Fibroblast of pulmonary artery (primary cell): Measurements from ENCODE around the gene PTGDR2.

Experiments
- DNase-seq: peaks from one replicate; pipeline ENCODE4 v3.0.0-alpha.2; 2010; ENCODE audit warnings: low read depth
- H3K4me3 ChIP-seq: replicated peaks from 2 replicates; pipeline ENCODE4 v1.5.1; 2011; ENCODE audit warnings: low read depth, mild to moderate bottlenecking, control low read depth, low read length, moderate library complexity
- TF ChIP-seq, protein P1 (sequence below): IDR thresholded peaks from 2 replicates; pipeline ENCODE4 v1.5.1; 2011; ENCODE audit warnings: mild to moderate bottlenecking, control low read depth, low read length, inconsistent platforms; ENCODE audit errors: missing control alignments

PTGDR2 gene

DNA sequence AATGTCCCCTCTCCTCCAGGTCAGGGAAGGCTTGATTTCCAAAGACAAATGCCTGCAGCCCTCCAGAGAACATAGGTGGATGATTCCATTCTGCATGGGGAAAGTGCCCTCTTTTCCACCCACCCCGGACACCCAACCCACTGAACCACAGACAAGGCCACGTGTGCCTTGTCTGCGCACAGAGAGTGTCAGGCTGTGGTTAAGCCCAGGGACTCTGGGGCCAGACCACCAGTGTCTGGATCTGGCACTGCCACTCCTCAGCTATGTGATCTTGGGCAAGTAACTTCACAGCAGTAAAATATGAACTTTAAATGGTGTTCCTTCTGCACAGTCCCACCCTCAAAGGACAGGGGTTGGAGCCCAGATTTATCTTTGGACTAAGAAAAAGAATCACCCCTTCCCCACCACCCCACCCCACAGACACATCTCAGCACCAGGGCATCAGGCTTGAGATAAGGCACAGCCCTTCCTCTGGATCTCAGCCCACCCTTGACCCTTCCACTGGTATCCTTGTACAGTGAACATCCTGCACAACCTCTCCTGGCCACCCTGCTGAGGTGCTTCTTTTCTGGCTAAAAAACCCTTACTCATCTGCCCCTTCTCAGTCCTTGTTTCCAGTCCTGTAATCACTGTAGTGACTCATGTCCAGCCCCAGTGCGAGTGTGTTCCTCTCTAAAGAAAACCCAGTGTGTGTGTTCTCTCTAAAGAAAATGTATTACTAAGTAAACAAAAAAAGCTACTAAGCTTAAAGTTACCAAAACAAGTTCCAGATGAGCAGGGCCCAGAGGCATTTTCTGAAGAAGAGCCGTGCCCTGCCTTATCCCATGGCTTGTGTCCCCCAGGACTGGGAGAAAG is 1.9 kb upstream of the PTGDR2 start:
- H3K4me3 ChIP-seq, result no peak overlapping the region
- TF ChIP-seq, protein P1, sequence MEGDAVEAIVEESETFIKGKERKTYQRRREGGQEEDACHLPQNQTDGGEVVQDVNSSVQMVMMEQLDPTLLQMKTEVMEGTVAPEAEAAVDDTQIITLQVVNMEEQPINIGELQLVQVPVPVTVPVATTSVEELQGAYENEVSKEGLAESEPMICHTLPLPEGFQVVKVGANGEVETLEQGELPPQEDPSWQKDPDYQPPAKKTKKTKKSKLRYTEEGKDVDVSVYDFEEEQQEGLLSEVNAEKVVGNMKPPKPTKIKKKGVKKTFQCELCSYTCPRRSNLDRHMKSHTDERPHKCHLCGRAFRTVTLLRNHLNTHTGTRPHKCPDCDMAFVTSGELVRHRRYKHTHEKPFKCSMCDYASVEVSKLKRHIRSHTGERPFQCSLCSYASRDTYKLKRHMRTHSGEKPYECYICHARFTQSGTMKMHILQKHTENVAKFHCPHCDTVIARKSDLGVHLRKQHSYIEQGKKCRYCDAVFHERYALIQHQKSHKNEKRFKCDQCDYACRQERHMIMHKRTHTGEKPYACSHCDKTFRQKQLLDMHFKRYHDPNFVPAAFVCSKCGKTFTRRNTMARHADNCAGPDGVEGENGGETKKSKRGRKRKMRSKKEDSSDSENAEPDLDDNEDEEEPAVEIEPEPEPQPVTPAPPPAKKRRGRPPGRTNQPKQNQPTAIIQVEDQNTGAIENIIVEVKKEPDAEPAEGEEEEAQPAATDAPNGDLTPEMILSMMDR, result no peak
- DNase-seq, result no peak

DNA sequence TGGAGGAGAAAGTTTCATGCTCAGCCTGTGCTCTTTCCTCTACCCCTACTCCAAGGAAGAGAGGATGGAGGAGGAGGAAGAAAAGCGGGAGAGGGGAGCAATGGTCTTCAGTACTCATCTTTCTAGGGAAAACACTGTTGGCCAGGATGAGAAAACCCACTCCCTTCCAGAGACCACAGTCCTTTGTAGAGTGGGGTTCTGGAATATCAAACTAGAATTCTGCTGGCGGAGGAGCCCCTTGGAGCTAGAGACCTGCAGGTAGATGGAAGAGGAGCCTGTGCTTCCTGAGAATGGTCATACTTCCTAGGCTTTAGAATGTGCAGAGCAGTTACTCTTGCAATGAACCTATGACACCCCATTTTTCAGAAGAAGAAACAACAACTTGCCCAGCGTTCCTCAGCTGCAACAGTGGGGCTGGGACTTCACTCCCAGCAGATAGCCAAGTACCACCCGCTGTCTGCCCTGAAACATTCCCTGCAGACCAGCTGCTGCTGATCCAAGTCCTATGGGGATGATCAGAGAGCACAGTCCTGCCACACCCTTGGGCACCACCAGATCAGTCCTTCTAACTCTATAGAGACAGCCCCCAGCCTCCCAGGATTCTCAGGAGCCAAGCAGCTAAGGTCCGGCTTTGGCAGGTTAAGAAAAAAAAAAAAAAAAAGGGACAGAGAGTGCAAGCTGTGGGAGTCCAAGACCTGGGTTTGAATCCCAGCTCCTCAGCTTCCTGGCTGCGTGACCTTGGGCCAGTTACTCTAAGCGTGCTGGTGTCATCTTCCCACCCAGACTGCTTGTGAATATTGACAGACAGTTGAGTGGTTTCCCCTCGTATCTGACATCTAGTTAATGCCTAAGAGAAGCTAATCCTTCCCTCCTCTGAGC is 664 bp downstream of the PTGDR2 start:
- TF ChIP-seq, protein P1, result no peak
- no peak overlapping the region for H3K4me3 ChIP-seq
- DNase-seq, result no peak

DNA sequence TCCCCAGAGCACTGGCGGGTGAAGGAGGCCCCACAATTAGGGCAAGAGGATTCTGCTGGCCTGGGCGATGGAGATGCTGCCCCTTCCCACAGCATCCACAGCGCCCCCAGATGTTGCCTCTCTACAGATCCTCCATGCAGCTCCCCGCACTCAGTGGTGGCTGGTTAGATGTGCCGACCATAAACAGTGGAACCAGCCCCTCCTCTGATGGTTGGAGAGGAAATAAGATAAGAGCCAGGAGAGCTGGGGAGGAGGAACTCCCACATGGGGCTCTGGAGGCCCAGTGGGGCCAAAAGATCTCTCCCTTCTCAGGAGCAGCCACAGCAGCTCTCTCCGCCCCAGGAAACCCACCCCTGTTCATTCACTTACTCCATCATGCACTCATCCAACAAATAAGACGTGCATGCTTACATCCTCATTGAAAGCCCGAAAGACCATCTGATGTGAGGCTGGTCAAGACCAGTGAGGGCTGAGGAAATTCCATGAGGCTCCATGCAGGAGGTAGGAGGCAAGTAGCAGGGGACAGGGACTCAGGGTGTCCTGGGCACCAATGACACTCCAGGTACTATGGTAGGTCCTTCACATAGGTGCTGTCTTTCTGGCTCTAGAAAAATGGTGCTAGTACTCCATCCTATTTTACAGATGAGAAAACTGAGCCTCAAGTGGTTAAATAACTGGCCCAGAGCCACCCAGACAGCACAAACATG is 1.5 kb downstream of the PTGDR2 start:
- no peak overlapping the region for H3K4me3 ChIP-seq
- TF ChIP-seq, protein P1, result no peak
- no peak for DNase-seq

DNA sequence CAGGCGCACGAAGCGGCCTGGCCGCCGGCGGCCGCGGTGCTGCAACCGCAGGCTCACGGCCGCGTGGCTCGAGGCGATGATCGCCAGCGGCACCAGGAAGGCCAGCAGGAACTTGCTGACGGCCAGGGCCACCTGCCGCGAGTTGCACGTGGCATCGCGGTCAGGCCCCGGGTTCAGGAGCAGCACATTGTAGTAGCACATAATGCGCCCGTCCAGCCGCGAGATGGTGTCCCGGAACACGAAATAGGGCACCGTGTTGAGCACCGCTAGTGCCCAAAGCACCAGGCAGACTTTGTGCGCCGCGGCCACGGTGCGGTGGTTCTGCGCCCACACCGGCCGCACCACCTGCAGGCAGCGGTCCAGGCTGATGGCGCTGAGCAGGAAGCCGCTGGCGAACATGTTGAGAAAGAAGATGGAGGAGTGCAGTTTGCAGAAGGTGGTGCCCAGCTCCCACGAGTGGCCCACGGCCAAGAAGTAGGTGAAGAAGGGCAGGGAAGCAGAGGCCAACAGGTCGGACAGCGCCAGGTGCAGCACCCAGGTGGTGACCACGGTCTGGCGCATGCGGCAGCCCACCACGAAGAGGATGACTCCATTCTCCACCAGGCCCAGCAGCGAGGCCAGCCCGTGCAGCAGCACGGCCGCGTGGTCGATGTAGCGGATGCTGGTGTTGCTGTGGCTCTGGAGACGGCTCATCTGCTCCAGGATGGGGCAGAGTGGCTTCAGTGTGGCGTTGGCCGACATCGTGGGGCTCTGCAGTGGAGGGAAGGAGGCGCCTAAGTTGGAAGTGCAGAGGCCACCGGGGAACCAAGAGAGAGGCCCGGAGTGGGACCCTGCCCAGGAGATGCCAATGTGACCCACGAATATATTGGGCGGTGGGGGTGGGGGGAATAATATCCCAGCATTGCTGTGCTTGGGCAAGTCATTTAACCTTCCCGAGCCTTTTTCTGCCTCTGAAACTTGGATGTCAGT is 2.5 kb downstream of the PTGDR2 start:
- TF ChIP-seq, protein P1, result no peak
- no peak for DNase-seq
- no peak overlapping the region for H3K4me3 ChIP-seq

DNA sequence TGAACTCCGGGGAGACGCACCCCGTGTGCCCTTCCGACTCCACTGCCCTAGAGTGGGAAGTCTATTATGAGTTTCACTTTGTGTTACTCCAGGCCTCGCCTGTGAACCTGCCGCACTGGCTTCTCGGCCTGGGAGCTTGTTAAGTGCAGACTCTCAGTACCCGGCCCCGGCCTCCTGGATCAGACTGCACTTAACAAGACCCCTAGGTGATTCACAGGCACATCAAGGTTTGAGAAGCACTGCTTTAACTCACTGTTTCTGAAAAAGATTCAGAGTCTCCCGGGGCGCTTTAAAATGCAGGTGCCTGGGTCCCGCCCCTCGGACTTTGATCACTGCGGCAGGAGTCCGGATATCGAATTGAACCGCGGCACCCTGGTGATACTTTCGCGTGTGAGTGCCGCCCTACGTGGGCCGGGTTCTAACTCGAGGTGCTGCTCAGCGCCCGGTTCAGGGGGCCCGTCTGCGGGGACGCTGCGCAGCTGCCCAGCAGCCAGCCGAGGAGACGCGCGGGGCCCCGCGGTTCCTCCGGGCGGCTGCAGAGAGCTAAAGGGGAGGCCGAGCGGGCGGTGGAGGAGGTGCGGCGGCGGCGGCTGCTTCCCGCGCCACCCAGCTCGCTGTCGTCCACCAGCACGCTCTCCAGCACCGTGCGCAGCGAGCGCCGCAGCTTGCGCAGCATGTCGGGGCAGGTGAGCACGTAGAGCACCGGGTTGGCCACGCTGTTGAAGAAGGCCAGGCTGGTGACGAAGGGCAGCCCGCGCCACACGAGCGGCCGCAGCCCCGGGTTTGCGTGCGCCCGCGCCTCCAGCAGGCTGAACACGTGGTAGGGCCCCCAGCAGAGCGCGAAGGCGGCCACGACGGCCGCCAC is 3.4 kb downstream of the PTGDR2 start:
- no peak for DNase-seq
- TF ChIP-seq, protein P1, result no peak
- H3K4me3 ChIP-seq, result no peak overlapping the region
